NOMO-1 (cell line): ENCODE measurements around the gene ACP4.
"Not testable (repeated sequence)": the region's sequence is repeated elsewhere in the genome, so short reads cannot be mapped to it uniquely, and the experiment has no call there.

Experiments used
- DNase-seq, 2 experiments: peaks; one replicate each; lab custom pipeline; 2025; ENCODE audit not compliant: unreplicated experiment in 2 of 2; lab: John Stamatoyannopoulos, UW

ACP4 gene, protein sequence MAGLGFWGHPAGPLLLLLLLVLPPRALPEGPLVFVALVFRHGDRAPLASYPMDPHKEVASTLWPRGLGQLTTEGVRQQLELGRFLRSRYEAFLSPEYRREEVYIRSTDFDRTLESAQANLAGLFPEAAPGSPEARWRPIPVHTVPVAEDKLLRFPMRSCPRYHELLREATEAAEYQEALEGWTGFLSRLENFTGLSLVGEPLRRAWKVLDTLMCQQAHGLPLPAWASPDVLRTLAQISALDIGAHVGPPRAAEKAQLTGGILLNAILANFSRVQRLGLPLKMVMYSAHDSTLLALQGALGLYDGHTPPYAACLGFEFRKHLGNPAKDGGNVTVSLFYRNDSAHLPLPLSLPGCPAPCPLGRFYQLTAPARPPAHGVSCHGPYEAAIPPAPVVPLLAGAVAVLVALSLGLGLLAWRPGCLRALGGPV

DNA sequence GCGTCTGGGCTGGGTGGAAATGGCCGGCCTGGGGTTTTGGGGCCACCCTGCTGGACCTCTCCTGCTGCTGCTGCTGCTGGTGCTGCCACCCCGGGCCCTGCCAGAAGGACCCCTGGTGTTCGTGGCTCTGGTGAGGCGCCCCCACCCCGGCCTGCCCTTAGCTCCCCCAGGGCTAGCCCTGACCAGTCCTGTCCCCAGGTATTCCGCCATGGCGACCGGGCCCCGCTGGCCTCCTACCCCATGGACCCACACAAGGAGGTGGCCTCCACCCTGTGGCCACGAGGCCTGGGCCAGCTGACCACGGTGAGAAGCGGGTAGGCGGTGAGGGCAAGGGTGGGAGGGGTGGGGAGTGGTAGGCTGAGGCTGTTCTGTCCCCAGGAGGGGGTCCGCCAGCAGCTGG lies at the start of gene ACP4:
Gene ACP4 (plus strand): TSS at position 20 of the 400 bp plus-strand sequence. CDS start 0 bp downstream, at position 20.
- no peak for DNase-seq

DNA sequence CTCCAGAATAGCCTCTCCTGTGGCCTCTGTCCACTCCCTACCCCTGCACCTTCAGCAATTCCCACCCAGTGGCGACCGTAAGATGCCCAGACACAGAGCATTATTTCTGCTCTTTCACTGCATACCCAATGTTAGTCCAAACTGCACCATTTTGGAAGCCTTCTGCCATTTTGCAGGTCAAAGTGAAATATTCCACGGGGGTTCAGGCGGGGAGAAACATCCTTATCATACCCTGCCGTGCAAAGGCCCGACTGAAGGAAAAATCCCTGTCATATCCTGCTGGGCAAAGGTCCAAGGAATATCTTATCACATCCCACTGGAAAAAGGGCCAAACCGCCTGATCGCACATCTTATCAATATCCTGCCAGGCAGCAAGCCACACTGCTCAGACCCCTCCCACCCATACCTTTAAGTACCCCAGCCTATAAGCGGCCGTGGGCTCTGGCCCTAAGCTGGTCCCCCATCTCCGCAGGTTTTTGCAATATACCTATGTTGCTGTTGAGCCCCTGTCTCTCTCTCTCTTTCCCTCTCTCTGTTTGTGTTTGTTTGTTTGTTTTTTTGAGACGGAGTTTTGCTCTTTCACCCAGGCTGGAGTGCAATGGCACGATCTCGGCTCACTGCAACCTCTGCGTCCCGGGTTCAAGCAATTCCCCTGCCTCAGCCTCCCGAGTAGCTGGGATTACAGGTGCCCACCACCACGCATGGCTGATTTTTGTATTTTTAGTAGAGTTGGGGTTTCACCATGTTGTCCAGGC lies 48.9 kb upstream of the ACP4 start:
- no peak for DNase-seq

DNA sequence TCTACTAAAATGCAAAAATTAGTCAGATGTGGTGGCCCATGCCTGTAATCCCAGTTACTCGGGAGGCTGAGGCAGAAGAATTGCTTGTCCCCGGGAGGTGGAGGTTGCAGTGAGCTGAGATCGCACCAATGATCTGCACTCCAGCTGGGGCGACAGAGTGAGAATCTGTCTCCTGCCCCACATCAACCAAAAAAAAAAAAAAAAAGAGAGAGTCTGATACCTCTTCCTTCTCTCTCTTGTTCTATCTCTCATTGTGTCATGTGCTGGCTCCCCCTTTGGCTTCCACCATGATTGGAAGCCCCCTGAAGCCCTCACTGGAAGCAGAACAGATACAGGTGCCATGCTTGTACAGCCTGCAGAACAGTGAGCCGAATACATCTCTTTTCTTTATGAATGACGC lies 46.7 kb upstream of the ACP4 start:
- DNase-seq, result no peak

DNA sequence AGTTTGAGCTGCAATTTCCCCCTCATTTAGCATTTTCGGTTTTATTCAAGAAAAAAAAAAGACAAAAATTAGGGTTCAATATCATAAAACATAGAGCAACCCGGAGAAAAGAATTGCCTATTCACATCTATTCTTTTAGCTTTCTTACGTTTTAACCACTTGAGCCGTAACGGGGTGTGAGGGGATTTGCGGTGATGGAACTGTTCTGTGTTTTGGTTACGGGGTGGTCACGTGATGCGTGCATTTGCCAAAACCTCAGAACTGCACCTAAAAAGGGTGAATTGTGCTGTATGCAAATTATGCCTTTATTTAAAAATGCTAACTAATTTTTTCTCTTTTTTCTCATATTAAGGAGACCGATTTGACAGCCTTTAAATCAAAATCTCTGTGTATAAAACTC lies 45.0 kb upstream of the ACP4 start:
- DNase-seq, result no peak

DNA sequence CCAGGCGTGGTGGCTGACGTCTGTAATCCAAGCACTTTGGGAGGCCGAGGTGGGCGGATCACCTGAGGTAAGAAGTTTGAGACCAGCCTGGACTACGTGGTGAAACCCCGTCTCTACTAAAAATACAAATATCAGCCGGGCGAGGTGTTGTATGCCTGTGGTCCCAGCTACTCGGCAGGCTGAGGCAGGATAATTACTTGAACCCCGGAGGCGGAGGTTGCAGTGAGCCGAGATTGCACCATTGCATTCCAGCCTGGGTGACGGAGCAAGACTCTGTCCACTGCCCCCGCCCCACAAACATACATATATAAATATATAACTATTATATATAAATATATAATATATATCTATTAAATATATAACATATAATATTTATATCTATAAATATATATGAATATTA lies 43.1 kb upstream of the ACP4 start:
- DNase-seq, result not testable (repeated sequence)

DNA sequence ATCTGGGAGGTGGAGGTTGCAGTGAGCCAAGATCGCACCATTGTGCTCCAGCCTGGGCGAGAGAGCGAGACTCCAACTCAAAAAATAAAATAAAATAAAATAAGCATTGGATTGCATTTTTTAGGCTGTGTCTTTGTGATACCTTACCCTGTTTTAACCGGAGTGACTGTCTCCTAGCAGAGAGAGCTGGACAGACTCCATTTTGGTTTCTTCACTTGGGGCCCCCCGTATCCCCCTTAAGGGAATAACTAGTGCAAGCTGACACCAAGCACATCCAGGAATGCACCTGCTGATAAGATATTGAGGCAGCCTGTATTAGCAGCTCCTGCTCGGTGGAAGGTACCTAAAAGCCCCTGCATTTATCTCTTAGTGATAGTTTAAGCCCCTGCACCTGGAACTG lies 40.7 kb upstream of the ACP4 start:
- DNase-seq, result no peak

DNA sequence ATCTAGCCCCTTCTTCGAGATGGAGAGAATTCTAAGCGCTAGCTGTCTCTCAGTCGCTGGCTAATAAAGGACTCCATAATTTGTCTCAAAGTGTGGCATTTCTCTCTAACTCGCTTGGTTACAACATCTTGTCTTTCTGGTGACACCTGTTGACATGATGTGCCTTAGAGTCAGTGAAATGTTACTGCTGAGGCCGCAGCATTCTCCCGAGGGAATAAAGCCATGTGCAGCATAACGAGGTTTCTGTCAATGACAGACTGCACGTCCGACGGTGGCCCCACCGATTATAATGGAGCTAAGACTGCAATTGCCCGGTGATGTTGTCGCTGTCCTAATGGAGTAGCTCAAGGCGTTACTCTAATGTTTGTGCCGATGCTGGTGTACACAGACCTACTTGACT lies 40.2 kb upstream of the ACP4 start:
- no peak for DNase-seq

DNA sequence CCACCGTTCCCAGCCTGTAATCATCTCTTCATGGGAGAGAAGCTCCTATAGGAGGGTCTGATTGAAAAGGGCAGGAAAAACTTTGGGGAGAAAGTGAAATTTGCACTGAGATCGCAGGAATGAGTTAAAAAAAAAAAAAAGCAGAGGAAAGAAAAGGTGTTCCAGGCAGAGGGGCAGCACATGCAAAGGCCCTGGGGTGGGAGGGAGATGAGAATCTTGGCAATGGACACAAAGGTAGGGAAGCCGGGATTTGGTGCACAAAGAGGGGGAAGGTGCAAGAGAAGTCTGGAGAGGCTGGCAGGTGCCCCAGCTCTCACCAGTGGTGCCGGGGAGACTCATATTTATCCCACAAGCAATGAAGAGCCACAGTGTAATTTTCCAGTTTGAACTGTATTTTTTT lies 36.3 kb upstream of the ACP4 start:
- DNase-seq, result no peak

DNA sequence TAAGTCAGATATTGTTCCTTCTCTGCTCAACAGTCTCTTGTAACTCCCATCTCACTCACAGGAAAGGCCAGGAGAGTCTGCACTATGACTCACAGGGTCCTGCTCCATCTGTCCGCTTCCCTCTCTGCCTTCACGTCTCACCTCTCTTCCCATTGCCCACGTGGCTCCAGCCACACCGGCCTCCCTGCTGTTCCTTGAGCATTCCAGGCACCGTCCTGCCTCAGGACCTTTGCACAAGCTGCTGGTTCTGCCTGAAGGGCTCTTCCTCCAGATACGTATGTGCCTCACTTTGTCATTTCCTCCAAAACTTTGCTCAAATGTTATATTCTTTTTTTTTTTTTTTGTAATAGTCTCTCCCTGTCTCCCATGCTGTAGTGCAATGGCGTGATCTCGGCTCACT lies 34.0 kb upstream of the ACP4 start:
- DNase-seq, result not testable (repeated sequence)

DNA sequence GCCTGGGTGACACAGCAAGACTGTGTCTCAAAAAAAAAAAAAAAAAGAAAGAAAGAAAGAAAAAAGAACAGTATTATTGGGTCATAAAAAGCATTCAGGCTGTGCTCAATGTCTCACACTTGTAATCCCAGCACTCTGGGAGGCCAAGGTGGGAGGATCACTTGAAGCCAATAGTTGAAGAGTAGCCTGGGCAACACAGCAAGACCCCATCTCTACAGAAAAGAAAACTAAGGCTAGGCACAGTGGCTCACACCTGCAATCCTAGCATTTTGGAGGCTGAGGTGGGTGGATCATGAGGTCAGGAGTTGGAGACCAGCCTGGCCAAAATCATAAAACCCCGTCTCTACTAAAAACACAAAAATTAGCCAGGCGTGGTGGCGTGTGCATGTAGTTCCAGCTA lies 32.6 kb upstream of the ACP4 start:
- not testable (repeated sequence) for DNase-seq

DNA sequence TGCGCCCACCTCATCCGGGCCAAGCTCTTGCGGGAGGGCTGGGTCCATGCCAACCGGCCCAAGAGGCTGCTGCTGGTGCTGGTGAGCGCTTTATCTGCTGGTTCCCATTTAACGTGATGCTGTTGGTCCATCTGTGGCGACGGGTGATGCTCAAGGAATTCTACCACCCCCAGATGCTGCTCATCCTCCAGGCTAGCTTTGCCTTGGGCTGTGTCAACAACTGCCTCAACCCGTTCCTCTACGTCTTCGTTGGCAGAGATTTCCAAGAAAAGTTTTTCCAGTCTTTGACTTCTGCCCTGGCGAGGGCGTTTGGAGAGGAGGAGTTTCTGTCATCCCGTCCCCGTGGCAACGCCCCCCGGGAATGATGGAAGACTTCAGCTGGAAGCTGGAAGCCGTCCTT lies 31.1 kb upstream of the ACP4 start:
- not testable (repeated sequence) for DNase-seq

DNA sequence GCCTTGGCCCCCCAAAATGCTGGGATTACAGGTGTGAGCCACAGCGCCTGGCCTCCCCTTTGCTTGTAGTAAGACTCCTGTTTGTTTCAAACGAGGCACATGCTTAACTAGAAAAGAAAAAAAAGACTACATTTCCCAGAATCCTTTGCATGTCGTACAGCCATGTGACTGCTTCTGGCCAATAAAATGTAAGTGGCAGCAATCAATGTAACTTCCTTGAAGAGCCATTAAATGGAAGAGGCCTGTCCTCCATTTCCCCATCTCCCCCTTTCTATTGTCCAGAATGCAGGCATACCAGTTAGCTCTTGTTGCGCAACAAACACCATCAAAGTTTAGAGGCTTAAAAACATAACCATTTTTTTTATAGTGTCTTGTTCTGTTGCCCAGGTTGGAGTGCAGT lies 30.3 kb upstream of the ACP4 start:
- peak; percentile 29 to 58 for DNase-seq

DNA sequence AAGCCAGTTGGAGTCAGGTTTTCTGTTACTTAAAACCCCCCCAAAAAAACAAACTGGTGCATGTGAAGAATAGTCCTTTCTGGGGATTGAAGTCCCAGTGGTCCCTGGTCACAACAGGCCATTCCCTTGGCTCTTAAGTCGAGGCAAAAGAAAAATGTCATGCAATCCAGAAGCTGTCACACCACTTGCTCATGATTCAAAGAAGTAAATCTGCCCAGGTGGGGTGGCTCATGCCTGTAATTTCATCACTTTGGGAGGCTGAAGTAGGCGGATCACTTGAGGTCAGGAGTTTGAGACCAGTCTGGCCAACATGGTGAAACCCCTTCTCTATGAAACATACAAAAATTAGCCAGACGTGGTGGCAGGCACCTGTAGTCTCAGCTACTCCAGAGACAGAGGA lies 28.7 kb upstream of the ACP4 start:
- not testable (repeated sequence) for DNase-seq

DNA sequence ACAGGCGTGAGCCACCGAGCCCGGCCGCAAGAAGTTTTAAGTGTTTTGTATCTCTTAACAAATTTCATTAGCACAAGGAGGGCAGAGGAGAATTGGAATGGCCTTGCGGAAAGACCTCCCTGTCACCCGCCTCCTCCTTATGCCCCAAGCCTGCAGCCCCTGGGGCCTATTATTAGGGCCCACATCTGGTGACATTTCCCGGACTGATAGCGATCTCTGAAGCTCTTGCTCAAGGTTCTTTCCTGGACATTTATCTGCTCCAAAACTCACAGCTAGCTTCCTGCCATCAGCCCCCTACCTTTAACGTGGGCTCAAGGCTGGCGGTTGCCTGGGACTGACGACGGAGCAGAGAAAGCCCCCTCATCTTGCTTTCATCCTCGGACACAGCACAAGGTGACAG lies 26.7 kb upstream of the ACP4 start:
- not testable (repeated sequence) for DNase-seq

DNA sequence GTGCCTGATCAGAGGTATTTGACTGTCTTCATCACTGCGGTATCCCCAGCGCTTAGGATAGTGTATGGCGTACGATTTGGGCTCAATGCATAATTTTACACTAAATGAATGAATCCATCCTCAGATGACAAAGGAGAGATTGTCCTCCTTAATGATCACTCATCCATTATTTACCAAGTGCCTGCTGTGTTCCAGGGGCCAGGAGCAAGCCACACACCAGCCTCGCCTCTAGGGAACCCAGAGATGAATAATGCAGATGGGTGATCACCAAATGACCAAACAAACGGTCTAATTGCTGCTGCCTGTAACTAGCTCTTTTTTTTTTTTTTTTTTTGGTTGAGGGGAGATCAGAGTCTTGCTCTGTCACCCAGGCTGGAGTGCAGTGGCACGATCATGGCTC lies 25.8 kb upstream of the ACP4 start:
- no peak for DNase-seq

DNA sequence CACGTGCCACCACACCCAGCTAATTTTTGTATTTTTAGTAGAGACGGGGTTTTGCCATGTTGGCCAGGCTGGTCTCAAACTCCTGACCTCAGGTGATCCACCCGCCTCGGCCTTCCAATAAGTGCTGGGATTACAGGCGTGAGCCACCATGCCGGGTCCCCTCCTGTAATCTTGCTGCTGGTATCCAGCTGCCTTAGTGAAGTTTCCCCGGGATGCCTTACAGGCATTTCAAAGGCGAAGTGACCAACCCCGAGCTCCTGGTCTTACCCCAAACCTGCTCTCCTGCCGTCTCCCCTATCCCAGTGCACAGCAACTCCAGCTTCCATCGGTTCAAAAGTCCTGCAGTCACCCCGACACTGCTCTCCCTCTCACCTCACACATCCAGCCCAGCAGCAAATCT lies 23.5 kb upstream of the ACP4 start:
- DNase-seq, result not testable (repeated sequence)

DNA sequence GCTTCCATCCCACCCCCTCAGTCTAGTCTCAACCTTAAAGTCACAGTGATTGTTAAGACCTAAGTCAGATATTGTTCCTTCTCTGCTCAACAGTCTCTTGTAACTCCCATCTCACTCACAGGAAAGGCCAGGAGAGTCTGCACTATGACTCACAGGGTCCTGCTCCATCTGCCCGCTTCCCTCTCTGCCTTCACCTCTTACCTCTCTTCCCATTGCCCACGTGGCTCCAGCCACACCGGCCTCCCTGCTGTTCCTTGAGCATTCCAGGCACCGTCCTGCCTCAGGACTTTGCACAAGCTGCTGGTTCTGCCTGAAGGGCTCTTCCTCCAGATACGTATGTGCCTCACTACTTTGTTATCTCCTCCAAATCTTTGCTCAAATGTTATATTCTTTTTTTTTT lies 23.0 kb upstream of the ACP4 start:
- DNase-seq, result not testable (repeated sequence)

DNA sequence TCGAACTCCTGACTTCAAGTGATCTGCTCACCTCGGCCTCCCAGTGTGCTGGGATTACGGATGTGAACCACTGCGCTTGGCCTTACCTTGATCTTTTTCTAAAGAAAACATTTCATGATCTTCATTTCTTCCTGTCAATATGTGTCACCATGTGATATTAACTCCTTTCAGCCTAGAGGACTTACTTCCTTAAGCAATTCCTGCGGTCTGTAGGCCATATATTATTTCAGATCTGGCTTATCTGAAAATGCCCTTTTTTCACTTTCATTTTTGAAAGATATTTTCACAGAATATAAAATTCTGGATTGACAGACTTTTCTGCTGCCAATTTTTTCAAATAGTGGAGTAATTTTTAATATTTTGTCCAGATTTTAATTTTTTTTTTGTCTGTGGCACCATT lies 21.9 kb upstream of the ACP4 start:
- peak; percentile 47 to 74 for DNase-seq

DNA sequence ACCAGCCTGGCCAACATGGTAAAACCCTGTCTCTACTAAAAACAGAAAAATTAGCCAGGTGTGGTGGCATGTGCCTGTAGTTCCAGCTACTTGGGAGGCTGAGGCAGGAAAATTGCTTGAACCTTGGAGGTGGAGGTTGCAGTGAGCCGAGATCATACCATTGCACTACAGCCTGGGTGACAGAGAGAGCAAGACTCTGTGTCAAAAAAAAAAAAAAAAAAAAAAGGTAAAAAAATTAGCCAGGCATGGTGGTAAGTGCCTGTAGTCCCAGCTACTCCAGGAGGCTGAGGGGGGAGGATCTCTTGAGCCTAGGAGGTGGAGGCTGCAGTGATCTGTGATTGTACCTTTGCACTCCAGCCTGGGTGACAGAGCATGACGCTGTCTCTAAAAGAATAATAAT lies 20.1 kb upstream of the ACP4 start, which contains the start of gene GPR32:
Gene GPR32 (plus strand): TSS at position 301 of the 400 bp plus-strand sequence. CDS start 137 bp downstream, outside the sequence.
- not testable (repeated sequence) for DNase-seq

DNA sequence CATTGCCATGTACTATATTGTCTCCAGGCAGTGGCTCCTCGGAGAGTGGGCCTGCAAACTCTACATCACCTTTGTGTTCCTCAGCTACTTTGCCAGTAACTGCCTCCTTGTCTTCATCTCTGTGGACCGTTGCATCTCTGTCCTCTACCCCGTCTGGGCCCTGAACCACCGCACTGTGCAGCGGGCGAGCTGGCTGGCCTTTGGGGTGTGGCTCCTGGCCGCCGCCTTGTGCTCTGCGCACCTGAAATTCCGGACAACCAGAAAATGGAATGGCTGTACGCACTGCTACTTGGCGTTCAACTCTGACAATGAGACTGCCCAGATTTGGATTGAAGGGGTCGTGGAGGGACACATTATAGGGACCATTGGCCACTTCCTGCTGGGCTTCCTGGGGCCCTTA lies 19.3 kb upstream of the ACP4 start:
- DNase-seq, result no peak

DNA sequence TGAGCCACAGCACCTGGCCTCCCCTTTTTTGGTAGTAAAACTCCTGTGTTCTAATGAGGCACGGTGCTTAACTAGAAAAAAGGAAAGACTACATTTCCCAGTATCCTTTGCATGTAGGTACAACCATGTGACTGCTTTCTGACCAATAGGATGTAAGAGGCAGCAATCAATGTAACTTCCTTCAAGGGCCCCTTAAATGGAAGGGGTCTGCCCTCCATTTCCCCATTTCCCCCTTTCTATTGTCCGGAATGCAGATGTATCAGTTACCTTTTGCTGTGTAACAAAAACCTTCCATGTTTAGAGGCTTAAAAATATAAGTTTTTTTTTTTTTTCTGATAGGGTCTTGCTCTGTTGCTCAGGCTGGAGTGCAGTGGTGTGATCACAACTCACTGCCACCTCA lies 17.7 kb upstream of the ACP4 start:
- DNase-seq, result no peak

DNA sequence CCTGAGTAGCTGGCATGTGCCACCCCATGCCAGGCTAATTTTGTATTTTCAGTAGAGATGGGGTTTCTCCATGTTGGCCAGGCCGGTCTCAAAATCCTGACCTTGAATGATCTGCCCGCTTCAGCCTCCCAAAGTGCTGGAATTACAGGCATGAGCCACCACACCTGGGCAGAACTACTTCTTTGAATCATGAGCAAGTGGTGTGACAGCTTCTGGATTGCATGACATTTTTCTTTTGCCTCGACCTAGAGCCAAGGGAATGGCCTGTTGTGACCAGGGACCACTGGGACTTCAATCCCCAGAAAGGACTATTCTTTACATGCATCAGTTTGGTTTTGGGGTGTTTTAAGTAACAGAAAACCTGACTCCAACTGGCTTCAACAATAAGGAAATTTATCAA lies 17.3 kb upstream of the ACP4 start:
- DNase-seq, result not testable (repeated sequence)
